IMR-90 (cell line): ENCODE measurements around the gene GALNT9.

ENCODE experiments used
- CEBPB ChIP-seq: IDR thresholded peaks from 2 replicates; pipeline ENCODE4 v1.6.1; 2012; ENCODE audit warnings: low read depth, low read length, improper control_type of control experiment
- MAFK ChIP-seq: IDR thresholded peaks from 2 replicates; pipeline ENCODE4 v1.6.1; 2012; ENCODE audit warnings: low read depth, low read length, improper control_type of control experiment
- MXI1 ChIP-seq: IDR thresholded peaks from 2 replicates; pipeline ENCODE4 v1.6.1; 2012; ENCODE audit warnings: low read depth, mild to moderate bottlenecking, low read length, moderate library complexity, borderline replicate concordance
- POLR2A ChIP-seq: IDR thresholded peaks from 2 replicates; pipeline ENCODE4 v1.6.1; 2012; ENCODE audit warnings: mild to moderate bottlenecking, low read depth, low read length
- RAD21 ChIP-seq: IDR thresholded peaks from 2 replicates; pipeline ENCODE4 v1.6.1; 2012; ENCODE audit warnings: low read length, improper control_type of control experiment
- RFX5 ChIP-seq: IDR thresholded peaks from 2 replicates; pipeline ENCODE4 v1.8.0; 2012; ENCODE audit warnings: low read depth, mild to moderate bottlenecking, low read length, moderate library complexity
- TF ChIP-seq, protein P1 (sequence below): conservative IDR thresholded peaks from 2 replicates; pipeline ENCODE4 v1.5.1; 2012; ENCODE audit warnings: mild to moderate bottlenecking, low read depth, low read length, improper control_type of control experiment

DNA sequence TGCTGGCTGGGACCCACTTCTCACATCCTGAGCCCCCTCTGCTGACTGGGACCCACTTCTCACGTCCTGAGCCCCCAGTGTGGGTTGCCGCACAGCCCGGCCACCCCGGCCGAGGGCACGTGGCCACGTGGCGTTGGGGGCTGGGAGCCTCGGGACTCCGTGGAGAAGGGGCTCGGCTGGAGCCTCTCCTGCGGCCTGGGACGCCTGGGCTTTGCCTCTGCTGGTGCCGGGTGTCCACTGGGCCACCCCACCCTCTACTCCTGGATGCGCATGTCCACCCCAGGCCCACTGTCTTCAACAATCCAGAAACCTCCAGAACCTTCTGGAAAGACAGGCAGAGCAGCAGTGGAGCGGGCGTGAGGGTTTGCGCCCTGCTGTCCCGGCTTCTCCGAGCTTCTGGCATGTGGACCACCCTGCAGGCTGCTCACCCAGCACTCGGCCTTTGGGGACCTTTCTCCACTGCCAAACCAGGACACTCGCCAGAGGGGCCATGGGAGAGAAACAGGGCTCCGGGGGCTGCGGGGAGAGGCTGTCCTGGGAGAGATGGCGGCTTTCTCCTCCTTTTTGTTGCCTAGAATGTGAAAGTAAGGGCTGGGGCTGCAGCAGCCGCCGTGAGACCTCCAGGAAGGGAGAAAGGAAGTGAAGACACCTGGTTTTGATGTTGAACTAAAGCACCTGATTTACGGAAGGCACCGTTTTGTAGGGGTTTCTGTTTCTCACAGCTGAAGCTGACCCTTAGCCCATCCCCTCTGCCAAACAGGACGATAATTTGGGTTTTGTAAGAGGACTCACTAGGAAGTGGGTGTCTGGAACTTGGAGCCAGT lies 155.2 kb downstream of the GALNT9 start:
- TF ChIP-seq MXI1 (no peak), MAFK (no peak), RAD21 (no peak), POLR2A (no peak), CEBPB (no peak), RFX5 (no peak)
- TF ChIP-seq, protein P1, sequence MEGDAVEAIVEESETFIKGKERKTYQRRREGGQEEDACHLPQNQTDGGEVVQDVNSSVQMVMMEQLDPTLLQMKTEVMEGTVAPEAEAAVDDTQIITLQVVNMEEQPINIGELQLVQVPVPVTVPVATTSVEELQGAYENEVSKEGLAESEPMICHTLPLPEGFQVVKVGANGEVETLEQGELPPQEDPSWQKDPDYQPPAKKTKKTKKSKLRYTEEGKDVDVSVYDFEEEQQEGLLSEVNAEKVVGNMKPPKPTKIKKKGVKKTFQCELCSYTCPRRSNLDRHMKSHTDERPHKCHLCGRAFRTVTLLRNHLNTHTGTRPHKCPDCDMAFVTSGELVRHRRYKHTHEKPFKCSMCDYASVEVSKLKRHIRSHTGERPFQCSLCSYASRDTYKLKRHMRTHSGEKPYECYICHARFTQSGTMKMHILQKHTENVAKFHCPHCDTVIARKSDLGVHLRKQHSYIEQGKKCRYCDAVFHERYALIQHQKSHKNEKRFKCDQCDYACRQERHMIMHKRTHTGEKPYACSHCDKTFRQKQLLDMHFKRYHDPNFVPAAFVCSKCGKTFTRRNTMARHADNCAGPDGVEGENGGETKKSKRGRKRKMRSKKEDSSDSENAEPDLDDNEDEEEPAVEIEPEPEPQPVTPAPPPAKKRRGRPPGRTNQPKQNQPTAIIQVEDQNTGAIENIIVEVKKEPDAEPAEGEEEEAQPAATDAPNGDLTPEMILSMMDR = no peak
